ENCODE measurements around the gene EED. TPM values are rescaled to one million over a fixed set of nuclear protein-coding genes. Genes with fewer than 3 reads are reported as not detected.
A peak's percentile ranks its signal among the peaks of the same experiment; 100 is the strongest.
"Not testable (repeated sequence)": the region's sequence is repeated elsewhere in the genome, so short reads cannot be mapped to it uniquely, and the experiment has no call there.

The EED gene
- total RNA-seq, 2 donors from 2014 or later = 78.2 to 89.2 TPM

DNA sequence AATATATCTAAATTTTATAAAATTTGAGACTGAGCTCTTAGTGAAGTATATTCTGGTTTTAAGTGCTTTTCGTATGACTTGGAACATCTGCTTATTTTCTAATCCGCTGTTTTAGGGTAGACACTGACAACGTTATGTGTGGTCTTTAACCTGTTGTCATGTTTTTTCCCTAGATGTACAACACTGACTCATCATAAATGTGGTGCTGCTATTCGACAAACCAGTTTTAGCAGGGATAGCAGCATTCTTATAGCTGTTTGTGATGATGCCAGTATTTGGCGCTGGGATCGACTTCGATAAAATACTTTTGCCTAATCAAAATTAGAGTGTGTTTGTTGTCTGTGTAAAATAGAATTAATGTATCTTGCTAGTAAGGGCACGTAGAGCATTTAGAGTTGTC is 33.7 kb downstream of the EED start:
- H3K27ac Mint-ChIP-seq = no peak overlapping the region

DNA sequence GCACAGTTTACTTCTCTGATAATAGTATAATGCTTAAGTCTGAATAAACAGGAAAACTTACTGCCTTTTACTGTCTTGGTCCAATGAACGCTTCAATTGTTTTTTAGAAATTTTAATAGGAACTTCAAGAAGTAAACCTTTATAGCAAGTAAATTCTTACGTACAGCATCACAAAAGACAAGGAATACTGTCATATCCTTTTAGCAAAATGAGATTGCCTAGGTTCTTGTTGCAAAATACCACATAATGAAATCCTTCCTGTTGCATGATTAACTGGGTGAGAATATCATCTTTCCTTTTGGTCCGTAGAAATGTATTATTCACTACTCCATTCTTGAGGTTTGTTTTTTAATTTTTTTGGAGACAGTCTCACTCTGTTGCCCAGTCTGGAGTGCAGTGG is 35.2 kb downstream of the EED start:
- no peak for ATAC-seq (replicated peaks)
- peaks cover 96% of the 10 kb centered on the region for H3K36me3 Mint-ChIP-seq (ENCODE audit: low read depth)
- H3K27me3 Mint-ChIP-seq = no peaks in the 10 kb centered on the region
- no peaks in the 10 kb centered on the region for H3K9me3 Mint-ChIP-seq
- no peak overlapping the region for H3K4me3 Mint-ChIP-seq
- H3K4me1 Mint-ChIP-seq = peaks cover 35% of the 10 kb centered on the region
- H3K27ac Mint-ChIP-seq = no peak overlapping the region

More for the DNA sequence above, 33.7 kb downstream of the EED start:
- Mint-ChIP-seq H3K4me3 (no peak overlapping the region), H3K4me1 (peaks cover 33% of the 10 kb centered on the region), H3K9me3 (no peaks in the 10 kb centered on the region), H3K27me3 (no peaks in the 10 kb centered on the region), H3K36me3 (ENCODE audit: low read depth) (peaks cover 96% of the 10 kb centered on the region)
- no peak for ATAC-seq (replicated peaks)

DNA sequence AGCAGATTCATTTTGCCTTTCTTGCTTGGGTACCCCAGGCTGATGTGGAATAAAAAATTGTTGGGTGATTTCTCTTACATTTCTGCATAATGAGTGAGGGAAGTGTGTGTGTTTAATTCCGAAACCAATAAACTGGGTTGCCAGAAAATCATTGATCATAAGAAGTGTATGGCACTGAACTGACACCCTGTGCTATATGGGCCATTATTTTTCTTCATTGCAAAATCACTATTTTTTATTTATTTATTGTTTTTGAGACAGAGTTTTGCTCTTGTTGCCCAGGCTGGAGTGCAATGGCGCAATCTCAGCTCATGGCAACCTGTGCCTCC is 42.9 kb downstream of the EED start:
- ATAC-seq (replicated peaks) = peak; percentile 68
- Mint-ChIP-seq H3K27ac (peak overlapping the region; percentile 79), H3K36me3 (ENCODE audit: low read depth) (peaks cover 32% of the 10 kb centered on the region), H3K9me3 (no peaks in the 10 kb centered on the region), H3K27me3 (no peaks in the 10 kb centered on the region), H3K4me3 (peak overlapping the region; percentile 70), H3K4me1 (peaks cover 50% of the 10 kb centered on the region)

DNA sequence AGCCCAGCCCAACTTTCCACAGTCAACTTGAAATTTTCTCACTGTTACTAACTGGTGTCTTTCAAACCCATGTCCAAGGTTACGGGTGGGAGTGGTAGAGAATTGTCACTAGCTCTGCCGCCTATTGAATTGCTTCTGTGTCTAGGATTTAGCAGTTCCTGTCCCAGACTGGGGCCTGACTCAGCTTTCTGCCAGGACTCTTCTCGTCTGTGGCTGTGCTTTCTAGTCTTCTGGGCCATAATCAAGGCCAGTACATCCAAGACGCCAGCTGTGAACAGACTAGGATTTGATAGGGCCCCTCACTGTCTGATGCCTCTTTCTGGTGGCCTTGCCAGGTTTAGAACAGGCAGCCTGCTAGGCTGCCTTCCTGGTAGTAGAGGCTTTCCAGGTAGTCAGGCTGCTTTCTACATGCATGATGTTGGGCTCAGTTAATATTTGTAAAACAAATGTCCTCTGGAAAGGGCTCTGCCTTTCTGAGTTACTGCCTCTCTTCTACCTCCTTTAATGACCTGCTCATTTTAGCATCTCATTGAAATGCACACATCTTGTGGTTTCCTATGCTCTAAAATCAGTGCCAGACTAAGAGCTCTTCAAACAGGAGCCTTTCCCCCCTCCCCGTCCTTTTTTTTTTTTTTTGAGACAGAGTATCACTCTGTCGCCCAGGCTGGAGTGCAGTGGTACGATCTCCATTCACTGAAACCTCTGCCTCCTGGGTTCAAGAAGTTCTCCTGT is 44.4 kb downstream of the EED start:
- peak overlapping the region; percentile 76 for H3K4me3 Mint-ChIP-seq
- H3K27me3 Mint-ChIP-seq = no peaks in the 10 kb centered on the region
- no peak for ATAC-seq (replicated peaks)
- peak overlapping the region; percentile 89 for H3K27ac Mint-ChIP-seq
- H3K36me3 Mint-ChIP-seq (ENCODE audit: low read depth) = peaks cover 18% of the 10 kb centered on the region
- no peaks in the 10 kb centered on the region for H3K9me3 Mint-ChIP-seq
- H3K4me1 Mint-ChIP-seq = peaks cover 47% of the 10 kb centered on the region

DNA sequence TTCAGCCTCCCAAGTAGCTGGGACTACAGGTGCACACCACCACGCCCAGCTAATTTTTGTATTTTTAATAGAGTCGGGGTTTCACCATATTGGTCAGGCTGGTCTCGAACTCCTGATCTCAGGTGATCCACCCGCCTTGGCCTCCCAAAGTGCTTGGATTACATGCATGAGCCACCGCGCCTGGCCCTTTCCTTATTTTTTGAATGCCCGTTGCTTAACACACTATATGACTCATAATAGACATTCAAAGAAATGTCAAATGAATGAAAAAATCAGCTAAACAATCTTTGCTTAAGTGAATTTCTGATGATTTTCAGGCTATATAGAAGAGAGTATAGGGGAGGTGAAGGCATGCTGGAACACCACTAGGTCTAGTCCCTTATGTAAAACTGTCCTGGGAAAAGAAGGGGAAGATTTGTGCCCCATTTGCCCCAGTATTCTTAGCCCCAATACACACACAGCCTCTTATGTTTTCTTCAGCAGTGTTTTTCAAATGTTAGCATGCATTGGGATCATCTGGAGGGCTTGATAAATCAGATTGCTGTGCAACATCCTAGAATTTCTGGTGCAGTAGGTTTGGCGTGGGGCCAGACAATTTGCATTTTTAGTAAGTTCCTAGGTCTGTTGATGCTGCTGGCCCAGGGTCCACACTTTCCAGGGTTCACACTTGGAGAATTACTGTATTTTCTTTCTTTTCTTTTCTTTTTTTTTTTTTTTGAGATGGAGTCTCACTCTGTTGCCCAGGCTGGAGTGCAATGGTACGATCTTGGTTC is 45.1 kb downstream of the EED start:
- H3K27me3 Mint-ChIP-seq; ATAC-seq (replicated peaks); H3K9me3 Mint-ChIP-seq: not testable (repeated sequence)
- H3K4me1 Mint-ChIP-seq = peaks cover 42% of the 10 kb centered on the region
- peak overlapping the region; percentile 76 for H3K4me3 Mint-ChIP-seq
- H3K36me3 Mint-ChIP-seq (ENCODE audit: low read depth) = peaks cover 11% of the 10 kb centered on the region
- peak overlapping the region; percentile 89 for H3K27ac Mint-ChIP-seq

DNA sequence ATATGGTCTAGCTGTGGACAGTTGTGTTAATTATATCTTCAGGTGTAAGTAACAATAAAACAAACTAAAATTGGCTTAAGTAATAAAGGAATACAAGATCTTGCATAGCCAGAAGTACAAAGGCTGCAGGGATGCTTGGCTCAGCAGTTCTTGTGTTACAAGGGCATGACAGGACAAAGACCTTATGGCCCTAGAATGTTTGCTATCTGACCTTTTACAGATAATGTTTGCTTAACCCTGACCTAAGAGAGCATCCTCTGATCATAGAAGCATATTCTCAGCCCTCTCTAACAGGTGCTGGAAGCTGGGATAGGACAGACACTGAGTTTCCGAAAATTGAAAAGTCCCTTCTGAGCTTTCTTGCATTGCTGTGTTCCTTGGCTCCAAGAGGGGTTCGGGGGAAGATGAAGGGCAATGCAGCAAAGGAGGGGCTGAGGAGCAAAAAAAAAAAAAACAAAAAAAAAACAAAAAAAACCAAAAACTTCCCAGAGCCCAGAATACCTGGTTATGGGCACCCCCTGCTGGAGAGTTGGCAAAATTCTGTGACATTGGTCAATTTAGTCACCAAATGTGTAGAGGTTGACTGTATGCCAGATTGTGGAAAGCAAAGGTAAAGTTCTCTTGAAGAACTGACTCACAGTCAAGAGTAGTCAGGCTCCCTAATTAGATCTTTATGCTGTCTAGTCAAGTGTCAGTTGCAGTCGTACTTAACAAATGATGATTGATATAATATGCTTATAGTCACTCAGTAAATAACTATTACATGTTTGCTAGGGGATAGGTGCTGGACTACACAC is 47.1 kb downstream of the EED start:
- H3K4me1 Mint-ChIP-seq = peaks cover 36% of the 10 kb centered on the region
- no peaks in the 10 kb centered on the region for H3K27me3 Mint-ChIP-seq
- peaks cover 6% of the 10 kb centered on the region for H3K36me3 Mint-ChIP-seq (ENCODE audit: low read depth)
- peak; percentile 41 for ATAC-seq (replicated peaks)
- no peaks in the 10 kb centered on the region for H3K9me3 Mint-ChIP-seq
- H3K27ac Mint-ChIP-seq = peak overlapping the region; percentile 63
- H3K4me3 Mint-ChIP-seq = peak overlapping the region; percentile 72

DNA sequence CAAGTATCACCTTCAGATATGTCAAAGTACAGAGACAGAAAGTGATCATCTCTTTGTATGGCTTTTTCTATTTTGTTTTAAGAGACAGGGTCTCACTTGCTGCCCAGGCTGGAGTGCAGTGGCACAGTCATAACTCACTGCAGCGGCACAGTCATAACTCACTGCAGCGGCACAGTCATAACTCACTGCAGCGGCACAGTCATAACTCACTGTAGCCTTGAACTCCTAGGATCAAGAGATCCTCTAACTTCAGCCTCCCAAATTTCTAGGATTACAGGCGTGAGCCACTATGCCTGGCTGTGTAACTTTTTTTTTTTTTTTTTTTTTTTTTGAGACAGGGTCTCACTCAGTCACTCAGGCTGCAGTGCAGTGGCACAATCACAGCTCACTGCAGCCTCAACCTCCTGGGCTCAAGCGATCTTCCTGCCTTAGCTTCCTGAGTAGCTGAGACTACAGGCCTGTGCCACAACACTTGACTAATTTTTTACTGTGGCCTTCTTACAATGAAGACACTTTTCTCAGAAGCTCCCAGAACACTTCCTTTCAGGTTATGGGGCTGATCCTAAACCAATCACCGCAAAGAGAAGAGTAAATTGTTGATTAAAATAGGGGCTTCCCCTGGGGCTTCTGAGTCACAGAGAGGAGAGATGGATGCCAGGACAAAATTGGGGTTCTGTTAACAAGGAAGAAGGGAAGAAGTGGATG is 48.5 kb downstream of the EED start:
- H3K36me3 Mint-ChIP-seq (ENCODE audit: low read depth) = no peaks in the 10 kb centered on the region
- H3K4me3 Mint-ChIP-seq = peak overlapping the region; percentile 72
- H3K27ac Mint-ChIP-seq = peak overlapping the region; percentile 63
- peaks cover 31% of the 10 kb centered on the region for H3K4me1 Mint-ChIP-seq
- no peaks in the 10 kb centered on the region for H3K27me3 Mint-ChIP-seq
- no peaks in the 10 kb centered on the region for H3K9me3 Mint-ChIP-seq
- peak; percentile 85 for ATAC-seq (replicated peaks)

DNA sequence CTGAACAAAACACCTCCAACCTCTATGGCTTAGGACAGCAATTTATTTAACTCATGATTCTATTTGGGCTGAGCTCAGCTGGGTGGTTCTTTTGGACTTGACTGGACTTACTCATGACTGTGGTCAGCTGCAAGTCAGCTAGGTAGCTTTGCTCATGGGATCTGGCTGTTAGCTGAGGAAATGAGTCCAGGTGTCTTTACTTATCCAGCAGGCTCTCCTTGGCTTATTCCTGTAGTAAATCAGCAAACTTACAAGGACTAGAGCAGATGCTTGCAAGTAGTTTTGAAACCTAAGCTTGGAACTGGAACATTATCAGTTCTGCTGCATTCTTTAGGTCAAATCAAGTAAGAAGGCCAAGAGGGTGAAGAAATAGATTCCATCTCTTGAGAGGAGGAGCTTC is 49.5 kb downstream of the EED start:
- Mint-ChIP-seq H3K4me3 (no peak overlapping the region), H3K27me3 (no peaks in the 10 kb centered on the region), H3K27ac (no peak overlapping the region)

DNA sequence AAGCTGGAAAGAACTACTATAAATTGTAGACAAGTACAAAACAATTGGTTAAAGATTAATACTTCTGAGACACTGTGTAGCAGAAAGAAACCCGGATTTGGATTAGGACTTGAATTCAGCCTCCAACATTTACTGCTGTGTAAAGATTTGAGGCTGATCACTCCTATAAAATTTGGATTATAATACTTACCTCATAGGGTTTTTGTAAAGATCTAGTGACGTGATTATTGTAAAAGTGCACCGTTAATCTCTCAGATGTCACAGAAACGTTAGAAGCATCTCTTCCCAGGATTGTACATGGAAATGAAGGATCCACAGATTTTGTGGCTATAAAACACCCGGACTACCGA is 57.2 kb downstream of the EED start:
- Mint-ChIP-seq H3K4me3 (peak overlapping the region; percentile 100), H3K9me3 (no peaks in the 10 kb centered on the region), H3K27me3 (no peaks in the 10 kb centered on the region), H3K27ac (peak overlapping the region; percentile 100), H3K4me1 (peaks cover 15% of the 10 kb centered on the region), H3K36me3 (ENCODE audit: low read depth) (peaks cover 24% of the 10 kb centered on the region)
- ATAC-seq (replicated peaks) = no peak

More for the DNA sequence above, 49.5 kb downstream of the EED start:
- ATAC-seq (replicated peaks) = no peak
- peaks cover 26% of the 10 kb centered on the region for H3K4me1 Mint-ChIP-seq
- no peaks in the 10 kb centered on the region for H3K36me3 Mint-ChIP-seq (ENCODE audit: low read depth)
- H3K9me3 Mint-ChIP-seq = no peaks in the 10 kb centered on the region

DNA sequence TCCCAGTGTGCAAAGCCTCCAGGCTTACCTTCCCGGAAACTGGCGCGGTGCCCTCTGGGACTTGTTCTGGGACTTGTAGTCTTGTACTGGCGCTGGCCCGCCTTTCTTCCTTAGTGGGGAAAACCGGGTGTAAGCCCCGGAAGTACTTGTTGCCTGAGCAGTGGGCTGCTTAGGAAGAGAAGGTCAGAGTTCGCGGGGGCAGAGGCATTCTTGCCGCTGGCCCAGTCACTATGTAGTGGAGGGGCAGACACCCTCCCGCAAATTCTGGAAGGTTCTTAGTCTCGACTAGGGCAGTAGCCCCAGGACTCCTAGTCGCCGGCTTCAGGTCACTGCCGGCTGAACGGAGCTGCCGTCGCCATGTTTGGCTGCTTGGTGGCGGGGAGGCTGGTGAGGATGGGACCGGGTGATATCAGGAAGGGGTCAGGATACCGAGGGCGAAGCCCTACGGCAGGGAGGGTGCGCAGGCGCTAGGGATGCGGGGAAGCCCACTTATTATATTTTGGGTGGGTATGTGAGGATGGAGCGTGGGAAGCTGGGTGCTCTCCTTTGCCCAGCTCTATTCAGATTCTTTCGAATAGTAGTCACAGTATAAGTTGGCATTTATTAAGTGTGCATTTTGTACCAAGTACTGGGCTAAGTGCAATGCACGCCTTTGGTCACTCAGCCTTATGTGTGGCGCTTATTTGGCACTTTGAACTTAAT is 57.7 kb downstream of the EED start, which contains the start of gene HIKESHI:
HIKESHI (plus strand) TSS at position 149 of the 702 bp plus-strand sequence; CDS start at position 358, 209 bp downstream.
- Mint-ChIP-seq H3K4me3 (peak within 1 kb of the TSS; percentile 100), H3K27ac (peak within 1 kb of the TSS; percentile 100), H3K4me1 (peaks cover 15% of the 10 kb centered on the region), H3K9me3 (no peaks in the 10 kb centered on the region), H3K36me3 (ENCODE audit: low read depth) (peaks cover 25% of the 10 kb centered on the region), H3K27me3 (no peaks in the 10 kb centered on the region)
- ATAC-seq (replicated peaks) = peak; percentile 99

DNA sequence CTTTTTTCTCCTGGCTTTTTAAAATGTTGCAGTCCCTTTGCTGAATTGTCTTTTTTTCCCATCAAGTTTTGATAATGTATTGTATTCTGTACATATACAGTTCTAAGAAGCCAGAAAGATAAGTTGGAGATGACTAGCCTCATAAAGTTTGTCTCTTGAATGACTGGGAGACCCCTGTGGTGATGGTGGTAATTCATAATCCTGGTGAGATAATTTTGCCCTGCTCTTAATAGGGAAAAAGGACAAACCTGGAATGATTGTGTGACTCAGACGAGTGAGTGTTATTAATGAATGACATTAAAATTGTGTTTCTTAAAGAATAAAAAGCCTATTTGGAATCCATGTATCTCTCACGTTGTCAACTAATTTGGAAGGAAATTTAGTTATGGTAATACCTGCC is 58.7 kb downstream of the EED start:
- no peaks in the 10 kb centered on the region for H3K9me3 Mint-ChIP-seq
- peaks cover 15% of the 10 kb centered on the region for H3K4me1 Mint-ChIP-seq
- H3K27ac Mint-ChIP-seq = peak overlapping the region; percentile 100
- H3K27me3 Mint-ChIP-seq = no peaks in the 10 kb centered on the region
- peak overlapping the region; percentile 100 for H3K4me3 Mint-ChIP-seq
- H3K36me3 Mint-ChIP-seq (ENCODE audit: low read depth) = peaks cover 25% of the 10 kb centered on the region
- ATAC-seq (replicated peaks) = no peak

DNA sequence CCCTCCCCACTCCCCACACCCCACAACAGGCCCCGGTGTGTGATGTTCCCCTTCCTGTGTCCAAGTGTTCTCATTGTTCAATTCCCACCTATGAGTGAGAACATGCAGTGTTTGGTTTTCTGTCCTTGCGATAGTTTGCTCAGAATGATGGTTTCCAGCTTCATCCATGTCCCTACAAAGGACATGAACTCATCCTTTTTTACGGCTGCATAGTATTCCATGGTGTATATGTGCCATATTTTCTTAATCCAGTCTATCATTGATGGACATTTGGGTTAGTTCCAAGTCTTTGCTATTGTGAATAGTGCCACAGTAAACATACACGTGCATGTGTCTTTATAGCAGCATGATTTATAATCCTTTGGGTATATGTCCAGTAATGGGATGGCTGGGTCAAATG is 64.2 kb downstream of the EED start:
- H3K27me3 Mint-ChIP-seq; H3K9me3 Mint-ChIP-seq; ATAC-seq (replicated peaks); H3K4me3 Mint-ChIP-seq; H3K27ac Mint-ChIP-seq: not testable (repeated sequence)
- H3K36me3 Mint-ChIP-seq (ENCODE audit: low read depth) = peaks cover 56% of the 10 kb centered on the region
- peaks cover 26% of the 10 kb centered on the region for H3K4me1 Mint-ChIP-seq

DNA sequence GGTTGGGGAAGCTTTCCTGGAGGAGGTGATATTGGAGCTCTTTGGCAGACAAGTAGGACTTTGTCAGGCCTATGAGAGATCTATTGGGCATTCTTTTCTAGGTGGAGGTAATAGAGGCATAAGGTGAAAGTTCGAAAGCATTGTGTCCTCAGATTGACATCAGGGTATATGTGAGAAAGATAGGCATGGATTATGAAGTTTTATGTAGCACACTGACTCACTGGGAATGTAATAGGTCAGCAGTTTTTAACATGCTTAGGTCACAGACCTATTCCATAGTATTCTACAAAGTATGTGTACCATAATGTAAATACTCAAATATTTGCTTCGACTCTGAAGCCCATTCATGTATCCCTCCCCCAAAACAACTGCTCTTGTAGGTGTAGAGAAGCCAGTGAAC is 69.2 kb downstream of the EED start:
- Mint-ChIP-seq H3K36me3 (ENCODE audit: low read depth) (peaks cover 83% of the 10 kb centered on the region), H3K4me3 (no peak overlapping the region), H3K27me3 (no peaks in the 10 kb centered on the region), H3K27ac (peak overlapping the region; percentile 10), H3K9me3 (no peaks in the 10 kb centered on the region), H3K4me1 (peaks cover 28% of the 10 kb centered on the region)
- ATAC-seq (replicated peaks) = no peak

All from activated T-helper 17 cell treated with anti-CD3 and anti-CD28 coated beads, Interleukin-2, amount 50 U/mL, for 72 hours (primary cell).